GM19455 (cell line): ENCODE results near the gene VAV2.

Source experiments
- ATAC-seq: cut with Tn5 transposase; IDR thresholded peaks from one replicate; pipeline ENCODE4 v1.9.1; 2021; ENCODE audit not compliant: unreplicated experiment

VAV2 gene

DNA sequence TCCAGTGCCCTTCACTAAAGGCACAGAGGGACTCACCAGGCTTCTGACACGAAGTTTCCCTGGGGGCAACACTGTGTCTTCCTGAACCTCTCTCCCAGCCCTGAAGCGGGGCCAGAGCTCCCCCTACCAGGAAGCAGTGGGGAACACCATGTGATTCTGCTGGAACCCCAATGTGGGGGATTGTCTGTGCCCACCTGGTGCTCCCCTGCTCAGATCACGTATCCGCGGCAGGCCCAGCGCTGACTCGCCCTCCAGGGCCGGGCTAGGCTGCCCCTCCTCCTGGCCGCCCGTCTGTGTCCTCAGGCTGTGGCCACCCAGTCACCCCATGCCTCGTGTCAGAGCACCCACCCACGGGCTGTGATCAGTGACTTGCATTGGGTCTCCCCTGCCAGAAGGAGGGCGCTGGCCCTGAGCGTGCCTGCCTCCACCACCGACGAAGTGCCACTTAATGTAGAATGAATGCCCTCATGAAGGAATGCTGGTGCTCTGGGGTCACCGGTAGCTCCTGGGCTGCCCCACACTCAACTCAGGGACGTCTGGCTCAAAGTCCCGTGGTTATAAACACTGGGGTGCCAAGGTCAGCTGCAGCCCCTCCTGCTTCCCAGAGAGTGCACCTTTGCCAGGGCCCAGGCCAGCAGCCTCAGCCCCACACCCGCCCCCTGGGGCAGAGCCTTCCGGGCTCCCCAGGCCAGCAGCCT, 276.1 kb downstream of the VAV2 start:
- ATAC-seq: no peak

DNA sequence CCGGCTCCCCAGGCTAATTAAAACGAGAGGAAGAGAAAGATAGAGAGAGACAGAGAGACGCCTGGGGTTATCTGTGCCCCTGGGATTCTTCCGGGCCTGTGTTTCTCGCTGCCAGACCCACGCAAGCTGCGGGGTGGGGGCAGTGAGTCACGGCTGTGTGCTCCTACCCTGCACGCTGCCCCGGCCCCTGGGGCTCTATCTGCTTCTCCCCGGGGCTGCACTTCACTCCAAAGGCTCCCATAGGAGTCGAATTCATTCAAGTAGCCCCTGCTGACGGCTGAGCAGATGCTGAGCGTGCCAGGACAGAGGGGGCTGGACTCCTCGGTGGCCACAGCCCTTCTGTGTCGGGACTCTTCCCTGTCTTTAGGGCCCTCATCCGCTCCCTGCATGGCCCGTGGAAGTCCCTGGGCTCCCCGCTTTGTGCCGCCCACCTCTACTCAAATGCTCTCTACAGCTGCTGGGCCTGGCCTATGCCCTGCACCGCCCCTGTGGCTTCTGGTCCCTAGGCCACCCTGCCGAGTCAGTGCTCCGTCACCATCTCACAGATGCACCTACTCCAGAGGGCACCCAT, 276.7 kb downstream of the VAV2 start:
- ATAC-seq: no peak

DNA sequence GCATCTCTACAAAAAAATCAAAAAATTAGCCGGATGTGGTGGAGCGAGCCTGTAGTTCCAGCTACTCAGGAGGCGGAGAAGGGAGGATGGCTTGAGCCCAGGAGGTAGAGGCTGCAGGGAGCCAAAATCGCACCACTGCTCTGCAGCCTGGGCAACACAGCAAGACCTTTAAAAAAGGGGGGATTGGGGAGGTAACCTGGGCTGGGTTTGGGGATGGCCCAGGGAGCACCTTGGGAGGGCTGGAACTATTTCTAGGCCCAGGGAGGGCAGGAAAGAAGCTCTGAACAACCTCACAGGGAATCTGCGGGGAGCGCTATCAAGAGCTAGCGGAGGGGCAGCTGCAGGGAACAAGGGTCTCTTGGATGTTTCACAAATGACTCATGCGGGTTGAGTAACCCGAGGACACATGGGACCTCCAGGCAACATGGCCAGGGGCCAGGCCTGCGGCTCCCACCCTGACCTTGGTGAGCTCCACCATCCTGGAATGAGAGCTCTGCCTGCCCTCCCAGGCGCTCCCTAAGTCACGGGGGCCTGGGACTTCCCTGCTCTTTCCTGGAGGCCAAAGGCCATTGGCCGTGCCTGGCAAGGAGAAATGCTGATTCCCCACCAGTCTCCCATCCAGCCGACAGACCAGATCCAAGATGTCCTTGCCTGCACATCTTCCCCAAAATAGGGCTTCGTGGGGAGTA, 277.4 kb downstream of the VAV2 start:
- ATAC-seq: no peak

DNA sequence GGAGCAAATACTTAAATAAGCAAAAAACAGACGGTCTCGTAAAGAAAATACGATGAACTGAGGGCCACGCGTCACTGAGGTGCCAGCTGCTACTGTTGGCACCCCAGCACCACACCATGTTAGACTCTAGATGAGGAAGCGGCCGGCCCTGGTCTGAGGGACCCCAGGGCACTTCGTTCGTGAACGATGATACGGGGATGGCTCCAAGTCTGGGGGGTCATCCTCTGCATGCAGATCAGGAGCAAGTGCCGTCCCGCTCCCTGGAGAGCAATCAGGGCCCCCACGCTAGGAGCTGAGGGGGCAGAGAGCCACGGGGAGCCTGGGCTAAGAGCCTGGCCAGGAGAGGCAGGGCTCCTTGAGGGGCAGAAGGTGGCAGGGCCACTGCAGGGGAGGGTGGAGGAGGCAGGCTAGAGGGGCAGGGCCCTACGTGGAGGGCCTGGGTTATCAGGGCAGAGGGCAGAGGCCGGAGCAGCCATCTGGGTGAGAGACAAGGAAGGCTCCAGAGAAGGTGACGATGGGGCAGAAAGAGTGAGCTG, 278.1 kb downstream of the VAV2 start:
- ATAC-seq: no peak

DNA sequence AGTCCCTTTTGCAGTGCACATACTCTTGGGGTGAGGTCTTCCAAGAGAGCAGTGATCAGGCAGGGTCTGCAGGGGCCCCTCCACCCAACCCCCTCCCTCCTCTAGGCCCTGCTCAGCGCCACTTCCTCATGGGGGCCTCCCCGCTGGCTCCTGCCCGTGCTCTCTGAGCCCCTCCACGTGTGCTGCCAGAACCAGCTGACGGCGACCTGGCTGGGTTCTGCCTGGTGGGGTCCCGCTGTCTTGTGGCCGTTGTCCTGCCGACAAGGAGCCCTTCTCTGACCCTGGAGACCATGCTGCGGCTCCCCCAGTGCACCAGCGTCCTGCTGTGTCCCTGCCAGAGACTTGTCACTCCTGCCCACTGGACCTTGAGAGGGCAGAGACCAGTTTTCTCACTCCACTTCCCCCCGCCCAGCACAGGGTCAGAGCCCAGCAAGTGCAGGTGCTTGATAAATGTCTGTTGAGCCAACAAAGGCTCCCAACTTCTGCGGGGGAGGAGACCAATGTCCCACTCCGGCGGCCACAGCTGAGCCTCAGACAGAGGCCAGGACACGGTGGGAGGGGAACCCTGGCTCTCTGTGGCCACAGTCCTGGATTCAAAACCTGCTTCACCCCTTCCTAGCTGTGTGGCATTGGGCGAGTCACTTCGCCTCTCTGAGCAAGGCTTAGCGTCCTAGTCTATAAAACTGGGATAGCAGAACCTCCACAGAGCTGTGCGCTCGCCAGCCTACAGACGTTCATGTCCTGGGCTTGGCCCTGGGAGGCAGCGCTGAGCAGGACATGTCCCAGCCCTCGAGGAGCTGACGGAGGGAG, 278.8 kb downstream of the VAV2 start:
- ATAC-seq: no peak

DNA sequence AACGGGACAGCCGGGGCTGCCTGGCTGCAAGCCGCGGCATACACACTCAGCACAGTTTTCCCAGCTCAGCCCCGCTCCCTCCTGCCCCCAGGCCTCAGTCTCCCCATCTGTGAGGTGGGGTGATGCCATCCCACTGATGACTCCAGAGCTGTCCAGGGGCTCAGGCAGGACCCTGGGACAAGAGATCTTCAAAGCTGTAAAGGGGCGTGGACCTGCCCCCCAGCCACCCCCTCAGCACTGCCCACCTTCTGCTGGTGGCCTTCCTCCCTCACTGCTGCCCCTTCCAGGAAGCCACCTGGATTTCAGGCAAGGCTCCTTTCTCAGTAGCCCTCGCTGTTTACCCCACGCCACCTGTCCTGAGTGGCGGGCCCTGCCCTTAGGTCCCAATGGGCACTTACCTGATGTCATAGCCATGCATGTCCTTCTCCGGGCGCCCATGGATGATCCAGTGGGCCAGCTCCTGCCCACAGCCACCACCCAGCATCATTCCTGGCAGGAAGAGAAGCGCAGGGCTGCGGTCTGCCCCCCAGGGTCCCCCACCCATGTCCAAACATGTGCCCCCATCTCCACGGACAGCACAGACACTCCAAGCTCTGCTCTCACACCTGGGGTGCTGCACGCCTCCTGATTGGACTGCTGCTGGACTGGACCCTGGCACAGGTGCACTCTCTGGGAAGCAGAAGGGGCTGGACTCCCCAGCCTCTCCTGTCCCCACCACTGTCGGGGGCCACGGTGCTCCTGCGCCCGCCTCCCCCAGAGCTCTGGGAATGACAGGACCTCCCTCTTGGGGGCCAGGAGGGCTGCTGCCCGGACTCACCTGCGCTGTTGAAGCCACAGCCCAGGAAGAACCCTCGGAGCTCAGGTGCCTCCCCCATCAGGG, 279.7 kb downstream of the VAV2 start:
- no peak for ATAC-seq
